HEK293 (cell line): ENCODE measurements around the gene CEP112.

Source experiments
- CTCF ChIA-PET: fragments of 350-600 bp; formaldehyde crosslinking; extraction: SDS; loops from one replicate; lab custom pipeline; 2021; ENCODE audit warnings: antibody characterized with exemption; lab: Yijun Ruan, JAX
- POLR2A ChIA-PET: fragments of 300-600 bp; formaldehyde crosslinking; extraction: SDS; loops from one replicate; lab custom pipeline; 2020; ENCODE audit warnings: antibody characterized with exemption, inconsistent platforms; lab: Yijun Ruan, JAX
- H3K27ac ChIP-seq: fragments of 200-500 bp; sonication (Bioruptor generic); 2 replicates; pipeline ENCODE4 v1.5.1; 2014; ENCODE audit warnings: low read depth, low read length, control low read depth, inconsistent platforms; ENCODE audit errors: extremely low read depth
- H3K36me3 ChIP-seq, 2 experiments: fragments of 200-500 bp in 1 of 2; sonication (Bioruptor generic) in 1 of 2; 1 replicate in 1 of 2; 2 replicates in 1 of 2; pipeline ENCODE4 v1.5.1; 2014 to 2017; ENCODE audit warnings: inconsistent platforms in 2 of 2, low read length in 2 of 2; ENCODE audit not compliant: control insufficient read depth in 2 of 2, insufficient read depth in 1 of 2
- H3K4me1 ChIP-seq: fragments of 200-500 bp; sonication (Bioruptor generic); 2 replicates; pipeline ENCODE4 v1.5.1; 2014; ENCODE audit warnings: mild to moderate bottlenecking, low read length, inconsistent platforms; ENCODE audit not compliant: control insufficient read depth, insufficient read depth
- H3K4me3 ChIP-seq: 2 replicates; pipeline ENCODE4 v1.5.1; 2011; ENCODE audit warnings: low read depth, mild to moderate bottlenecking, control low read depth, low read length, moderate library complexity
- H3K9me3 ChIP-seq: fragments of 200-500 bp; sonication (Bioruptor generic); 2 replicates; pipeline ENCODE4 v1.5.1; 2014; ENCODE audit warnings: low read depth, low read length, inconsistent platforms; ENCODE audit not compliant: control insufficient read depth, insufficient read depth
- GLIS1 ChIP-seq: fragments of 450-650 bp; formaldehyde crosslinking; IDR thresholded peaks from 2 replicates; pipeline ENCODE4 v1.5.1; 2016; ENCODE audit warnings: missing biosample characterization, missing genetic modification characterization
- PRDM1 ChIP-seq: fragments of 450-650 bp; formaldehyde crosslinking; IDR thresholded peaks from 2 replicates; pipeline ENCODE4; 2016; ENCODE audit warnings: missing biosample characterization, missing genetic modification characterization
- RBAK ChIP-seq: fragments of 450-650 bp; formaldehyde crosslinking; IDR thresholded peaks from 2 replicates; pipeline ENCODE4 v1.5.1; 2016; ENCODE audit warnings: missing biosample characterization, missing genetic modification characterization
- ZFP41 ChIP-seq: fragments of 450-650 bp; formaldehyde crosslinking; IDR thresholded peaks from 2 replicates; pipeline ENCODE4 v1.5.1; 2016; ENCODE audit warnings: missing biosample characterization, missing genetic modification characterization, borderline replicate concordance
- ZNF121 ChIP-seq: fragments of 450-650 bp; formaldehyde crosslinking; IDR thresholded peaks from 2 replicates; pipeline ENCODE4 v1.5.1; 2016; ENCODE audit warnings: missing biosample characterization, missing genetic modification characterization
- ZNF366 ChIP-seq: fragments of 450-650 bp; formaldehyde crosslinking; conservative IDR thresholded peaks from 2 replicates; pipeline ENCODE4 v1.5.1; 2016; ENCODE audit warnings: missing biosample characterization, missing genetic modification characterization
- ZNF530 ChIP-seq: fragments of 450-650 bp; formaldehyde crosslinking; IDR thresholded peaks from 2 replicates; pipeline ENCODE4 v1.5.1; 2016; ENCODE audit warnings: low read depth, missing biosample characterization, missing genetic modification characterization
- ZNF610 ChIP-seq: fragments of 450-650 bp; formaldehyde crosslinking; IDR thresholded peaks from 2 replicates; pipeline ENCODE4 v1.5.1; 2016; ENCODE audit warnings: missing biosample characterization, missing genetic modification characterization, borderline replicate concordance
- ZNF621 ChIP-seq: fragments of 450-650 bp; formaldehyde crosslinking; IDR thresholded peaks from 2 replicates; pipeline ENCODE4 v1.5.1; 2017; ENCODE audit warnings: missing biosample characterization, missing genetic modification characterization
- ZNF660 ChIP-seq: fragments of 450-650 bp; IDR thresholded peaks from 2 replicates; pipeline ENCODE4 v1.5.1; 2018; ENCODE audit warnings: missing biosample characterization, mild to moderate bottlenecking, missing genetic modification characterization
- ZSCAN16 ChIP-seq: fragments of 450-650 bp; formaldehyde crosslinking; IDR thresholded peaks from 2 replicates; pipeline ENCODE4 v1.5.1; 2016; ENCODE audit warnings: missing biosample characterization, missing genetic modification characterization
- TF ChIP-seq, protein P1 (sequence below): fragments of 450-650 bp; formaldehyde crosslinking; IDR thresholded peaks from 2 replicates; pipeline ENCODE4 v1.5.1; 2016; ENCODE audit warnings: missing biosample characterization, missing genetic modification characterization, borderline replicate concordance
- TF ChIP-seq, protein P2 (sequence below): fragments of 450-650 bp; formaldehyde crosslinking; IDR thresholded peaks from 2 replicates; pipeline ENCODE4 v1.5.1; 2017; ENCODE audit warnings: missing biosample characterization, mild to moderate bottlenecking, missing genetic modification characterization, moderate library complexity
- TF ChIP-seq, protein P3 (sequence below): IDR thresholded peaks from 2 replicates; pipeline ENCODE4 v1.6.1; 2011; ENCODE audit warnings: mild to moderate bottlenecking, low read depth, low read length, borderline replicate concordance
- TF ChIP-seq, protein P4 (sequence below): sonication (generic); formaldehyde crosslinking; IDR thresholded peaks from 2 replicates; pipeline ENCODE4 v1.8.1; 2022; ENCODE audit warnings: mild to moderate bottlenecking, moderate library complexity, missing genetic modification reagents
- TF ChIP-seq, protein P5 (sequence below): fragments of 450-650 bp; formaldehyde crosslinking; IDR thresholded peaks from 2 replicates; pipeline ENCODE4 v1.5.1; 2016; ENCODE audit warnings: missing biosample characterization, missing genetic modification characterization, borderline replicate concordance
- TF ChIP-seq, protein P6 (sequence below): fragments of 450-650 bp; formaldehyde crosslinking; IDR thresholded peaks from 2 replicates; pipeline ENCODE4 v1.5.1; 2016; ENCODE audit warnings: missing biosample characterization, missing genetic modification characterization

CEP112 gene

DNA sequence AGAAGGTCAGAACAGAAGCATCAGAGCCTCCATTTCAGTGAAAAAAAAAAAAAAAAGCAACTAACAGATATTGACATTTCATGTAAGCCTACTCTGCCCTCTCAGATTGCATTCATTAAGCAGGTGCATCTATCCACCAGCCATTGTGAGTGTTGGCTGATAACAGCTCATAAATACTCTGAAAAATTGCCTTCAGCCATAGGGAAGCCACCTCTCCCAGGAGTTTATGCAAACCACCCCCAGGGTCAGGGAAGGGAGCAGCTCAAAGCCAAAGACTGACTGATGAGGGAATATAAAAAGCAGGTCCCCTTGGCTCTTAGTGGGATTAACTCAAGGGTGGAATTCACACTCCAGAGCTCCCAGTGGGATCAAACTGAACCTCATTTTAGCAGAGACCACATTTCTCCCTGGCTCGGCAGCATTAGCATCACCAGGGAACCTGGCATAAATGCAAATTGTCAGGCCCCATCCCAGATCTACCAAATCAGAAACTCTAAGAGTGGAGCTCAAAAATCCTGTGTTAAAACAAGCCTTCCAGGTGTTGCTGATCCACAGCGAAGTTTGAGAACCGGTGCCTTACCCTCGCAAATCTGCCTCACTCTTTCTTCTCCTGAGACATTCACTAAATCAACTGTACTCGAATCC lies 23.1 kb upstream of the CEP112 start:
- H3K27ac ChIP-seq, result no peak overlapping the region
- POLR2A ChIA-PET, result no interaction called here
- CTCF ChIA-PET, result interaction anchor here (0.6 to 3.8 kb wide), 4 partner anchors 15 to 1796 kb away, joined by 3 to 27 read pairs (median 4); no protein-coding TSS in a partner anchor
- H3K9me3 ChIP-seq, result no peaks in the 10 kb centered on the region
- no peak overlapping the region for H3K4me3 ChIP-seq
- peak; percentile 31; the same call in 1 of the 2 replicates for TF ChIP-seq GLIS1
- TF ChIP-seq, protein P1, sequence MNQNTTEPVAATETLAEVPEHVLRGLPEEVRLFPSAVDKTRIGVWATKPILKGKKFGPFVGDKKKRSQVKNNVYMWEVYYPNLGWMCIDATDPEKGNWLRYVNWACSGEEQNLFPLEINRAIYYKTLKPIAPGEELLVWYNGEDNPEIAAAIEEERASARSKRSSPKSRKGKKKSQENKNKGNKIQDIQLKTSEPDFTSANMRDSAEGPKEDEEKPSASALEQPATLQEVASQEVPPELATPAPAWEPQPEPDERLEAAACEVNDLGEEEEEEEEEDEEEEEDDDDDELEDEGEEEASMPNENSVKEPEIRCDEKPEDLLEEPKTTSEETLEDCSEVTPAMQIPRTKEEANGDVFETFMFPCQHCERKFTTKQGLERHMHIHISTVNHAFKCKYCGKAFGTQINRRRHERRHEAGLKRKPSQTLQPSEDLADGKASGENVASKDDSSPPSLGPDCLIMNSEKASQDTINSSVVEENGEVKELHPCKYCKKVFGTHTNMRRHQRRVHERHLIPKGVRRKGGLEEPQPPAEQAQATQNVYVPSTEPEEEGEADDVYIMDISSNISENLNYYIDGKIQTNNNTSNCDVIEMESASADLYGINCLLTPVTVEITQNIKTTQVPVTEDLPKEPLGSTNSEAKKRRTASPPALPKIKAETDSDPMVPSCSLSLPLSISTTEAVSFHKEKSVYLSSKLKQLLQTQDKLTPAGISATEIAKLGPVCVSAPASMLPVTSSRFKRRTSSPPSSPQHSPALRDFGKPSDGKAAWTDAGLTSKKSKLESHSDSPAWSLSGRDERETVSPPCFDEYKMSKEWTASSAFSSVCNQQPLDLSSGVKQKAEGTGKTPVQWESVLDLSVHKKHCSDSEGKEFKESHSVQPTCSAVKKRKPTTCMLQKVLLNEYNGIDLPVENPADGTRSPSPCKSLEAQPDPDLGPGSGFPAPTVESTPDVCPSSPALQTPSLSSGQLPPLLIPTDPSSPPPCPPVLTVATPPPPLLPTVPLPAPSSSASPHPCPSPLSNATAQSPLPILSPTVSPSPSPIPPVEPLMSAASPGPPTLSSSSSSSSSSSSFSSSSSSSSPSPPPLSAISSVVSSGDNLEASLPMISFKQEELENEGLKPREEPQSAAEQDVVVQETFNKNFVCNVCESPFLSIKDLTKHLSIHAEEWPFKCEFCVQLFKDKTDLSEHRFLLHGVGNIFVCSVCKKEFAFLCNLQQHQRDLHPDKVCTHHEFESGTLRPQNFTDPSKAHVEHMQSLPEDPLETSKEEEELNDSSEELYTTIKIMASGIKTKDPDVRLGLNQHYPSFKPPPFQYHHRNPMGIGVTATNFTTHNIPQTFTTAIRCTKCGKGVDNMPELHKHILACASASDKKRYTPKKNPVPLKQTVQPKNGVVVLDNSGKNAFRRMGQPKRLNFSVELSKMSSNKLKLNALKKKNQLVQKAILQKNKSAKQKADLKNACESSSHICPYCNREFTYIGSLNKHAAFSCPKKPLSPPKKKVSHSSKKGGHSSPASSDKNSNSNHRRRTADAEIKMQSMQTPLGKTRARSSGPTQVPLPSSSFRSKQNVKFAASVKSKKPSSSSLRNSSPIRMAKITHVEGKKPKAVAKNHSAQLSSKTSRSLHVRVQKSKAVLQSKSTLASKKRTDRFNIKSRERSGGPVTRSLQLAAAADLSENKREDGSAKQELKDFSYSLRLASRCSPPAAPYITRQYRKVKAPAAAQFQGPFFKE (tag by site-specific recombination), result no peak
- no peaks in the 10 kb centered on the region for H3K4me1 ChIP-seq
- H3K36me3 ChIP-seq, result no peaks in the 10 kb centered on the region

DNA sequence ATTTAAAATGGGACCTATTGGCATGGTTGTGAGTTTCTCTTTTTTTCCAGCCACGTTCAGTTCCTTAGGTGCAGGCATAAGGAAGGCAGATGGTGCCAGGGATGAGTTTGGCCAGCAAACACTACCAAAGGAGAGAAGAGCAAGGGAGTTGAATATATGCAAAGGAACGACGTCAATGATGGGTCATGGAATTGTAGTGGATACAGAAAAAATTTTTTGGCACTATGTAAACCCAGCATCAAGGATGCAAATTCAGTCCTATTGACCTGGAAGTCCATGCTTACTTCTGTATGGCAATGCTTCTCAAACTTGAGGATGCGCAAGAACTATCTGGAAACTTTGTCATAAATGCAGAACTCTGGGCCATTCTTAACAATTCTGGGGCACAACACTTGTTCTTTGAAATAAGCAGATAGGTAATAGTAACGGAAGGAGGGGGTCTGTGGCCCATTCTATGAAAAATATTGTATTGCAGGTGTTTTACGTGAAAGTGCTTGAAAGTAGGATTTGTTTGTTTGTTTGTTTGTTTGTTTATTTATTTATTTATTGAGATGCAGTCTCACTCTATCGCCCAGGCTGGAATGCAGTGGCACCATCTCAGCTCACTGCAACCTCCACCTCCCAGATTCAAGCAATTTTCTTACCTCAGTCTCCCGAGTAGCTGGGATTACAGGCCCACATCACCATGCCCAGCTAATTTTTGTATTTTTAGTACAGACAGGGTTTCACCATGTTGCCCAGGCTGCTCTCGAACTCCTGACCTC lies 19.3 kb upstream of the CEP112 start:
- Histone ChIP-seq H3K36me3 (no peaks in the 10 kb centered on the region), H3K4me3 (no peak overlapping the region), H3K27ac (no peak overlapping the region), H3K4me1 (no peaks in the 10 kb centered on the region), H3K9me3 (no peaks in the 10 kb centered on the region)
- POLR2A ChIA-PET, result no interaction called here
- CTCF ChIA-PET, result interaction anchor here (1.6 to 3.8 kb wide), 2 partner anchors 11 to 43 kb away, joined by 4 to 27 read pairs; no protein-coding TSS in a partner anchor
- TF ChIP-seq ZNF121 (tag by site-specific recombination) (no peak), ZSCAN16 (tag by site-specific recombination) (no peak), ZNF660 (no peak), RBAK (tag by site-specific recombination) (no peak), ZNF530 (no peak), ZNF621 (no peak), PRDM1 (no peak), ZNF366 (no peak), ZFP41 (tag by site-specific recombination) (no peak), ZNF610 (tag by site-specific recombination) (no peak)
- TF ChIP-seq, protein P2, sequence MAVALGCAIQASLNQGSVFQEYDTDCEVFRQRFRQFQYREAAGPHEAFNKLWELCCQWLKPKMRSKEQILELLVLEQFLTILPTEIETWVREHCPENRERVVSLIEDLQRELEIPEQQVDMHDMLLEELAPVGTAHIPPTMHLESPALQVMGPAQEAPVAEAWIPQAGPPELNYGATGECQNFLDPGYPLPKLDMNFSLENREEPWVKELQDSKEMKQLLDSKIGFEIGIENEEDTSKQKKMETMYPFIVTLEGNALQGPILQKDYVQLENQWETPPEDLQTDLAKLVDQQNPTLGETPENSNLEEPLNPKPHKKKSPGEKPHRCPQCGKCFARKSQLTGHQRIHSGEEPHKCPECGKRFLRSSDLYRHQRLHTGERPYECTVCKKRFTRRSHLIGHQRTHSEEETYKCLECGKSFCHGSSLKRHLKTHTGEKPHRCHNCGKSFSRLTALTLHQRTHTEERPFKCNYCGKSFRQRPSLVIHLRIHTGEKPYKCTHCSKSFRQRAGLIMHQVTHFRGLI, result no peak
- TF ChIP-seq, protein P3, sequence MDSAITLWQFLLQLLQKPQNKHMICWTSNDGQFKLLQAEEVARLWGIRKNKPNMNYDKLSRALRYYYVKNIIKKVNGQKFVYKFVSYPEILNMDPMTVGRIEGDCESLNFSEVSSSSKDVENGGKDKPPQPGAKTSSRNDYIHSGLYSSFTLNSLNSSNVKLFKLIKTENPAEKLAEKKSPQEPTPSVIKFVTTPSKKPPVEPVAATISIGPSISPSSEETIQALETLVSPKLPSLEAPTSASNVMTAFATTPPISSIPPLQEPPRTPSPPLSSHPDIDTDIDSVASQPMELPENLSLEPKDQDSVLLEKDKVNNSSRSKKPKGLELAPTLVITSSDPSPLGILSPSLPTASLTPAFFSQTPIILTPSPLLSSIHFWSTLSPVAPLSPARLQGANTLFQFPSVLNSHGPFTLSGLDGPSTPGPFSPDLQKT, result no peak
- TF ChIP-seq, protein P4, sequence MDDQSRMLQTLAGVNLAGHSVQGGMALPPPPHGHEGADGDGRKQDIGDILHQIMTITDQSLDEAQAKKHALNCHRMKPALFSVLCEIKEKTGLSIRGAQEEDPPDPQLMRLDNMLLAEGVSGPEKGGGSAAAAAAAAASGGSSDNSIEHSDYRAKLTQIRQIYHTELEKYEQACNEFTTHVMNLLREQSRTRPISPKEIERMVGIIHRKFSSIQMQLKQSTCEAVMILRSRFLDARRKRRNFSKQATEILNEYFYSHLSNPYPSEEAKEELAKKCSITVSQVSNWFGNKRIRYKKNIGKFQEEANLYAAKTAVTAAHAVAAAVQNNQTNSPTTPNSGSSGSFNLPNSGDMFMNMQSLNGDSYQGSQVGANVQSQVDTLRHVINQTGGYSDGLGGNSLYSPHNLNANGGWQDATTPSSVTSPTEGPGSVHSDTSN (CRISPR knock-in tag), result no peak
- TF ChIP-seq, protein P5, sequence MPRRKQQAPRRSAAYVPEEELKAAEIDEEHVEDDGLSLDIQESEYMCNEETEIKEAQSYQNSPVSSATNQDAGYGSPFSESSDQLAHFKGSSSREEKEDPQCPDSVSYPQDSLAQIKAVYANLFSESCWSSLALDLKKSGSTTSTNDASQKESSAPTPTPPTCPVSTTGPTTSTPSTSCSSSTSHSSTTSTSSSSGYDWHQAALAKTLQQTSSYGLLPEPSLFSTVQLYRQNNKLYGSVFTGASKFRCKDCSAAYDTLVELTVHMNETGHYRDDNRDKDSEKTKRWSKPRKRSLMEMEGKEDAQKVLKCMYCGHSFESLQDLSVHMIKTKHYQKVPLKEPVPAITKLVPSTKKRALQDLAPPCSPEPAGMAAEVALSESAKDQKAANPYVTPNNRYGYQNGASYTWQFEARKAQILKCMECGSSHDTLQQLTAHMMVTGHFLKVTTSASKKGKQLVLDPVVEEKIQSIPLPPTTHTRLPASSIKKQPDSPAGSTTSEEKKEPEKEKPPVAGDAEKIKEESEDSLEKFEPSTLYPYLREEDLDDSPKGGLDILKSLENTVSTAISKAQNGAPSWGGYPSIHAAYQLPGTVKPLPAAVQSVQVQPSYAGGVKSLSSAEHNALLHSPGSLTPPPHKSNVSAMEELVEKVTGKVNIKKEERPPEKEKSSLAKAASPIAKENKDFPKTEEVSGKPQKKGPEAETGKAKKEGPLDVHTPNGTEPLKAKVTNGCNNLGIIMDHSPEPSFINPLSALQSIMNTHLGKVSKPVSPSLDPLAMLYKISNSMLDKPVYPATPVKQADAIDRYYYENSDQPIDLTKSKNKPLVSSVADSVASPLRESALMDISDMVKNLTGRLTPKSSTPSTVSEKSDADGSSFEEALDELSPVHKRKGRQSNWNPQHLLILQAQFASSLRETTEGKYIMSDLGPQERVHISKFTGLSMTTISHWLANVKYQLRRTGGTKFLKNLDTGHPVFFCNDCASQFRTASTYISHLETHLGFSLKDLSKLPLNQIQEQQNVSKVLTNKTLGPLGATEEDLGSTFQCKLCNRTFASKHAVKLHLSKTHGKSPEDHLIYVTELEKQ (tag by site-specific recombination), result no peak
- TF ChIP-seq, protein P6, sequence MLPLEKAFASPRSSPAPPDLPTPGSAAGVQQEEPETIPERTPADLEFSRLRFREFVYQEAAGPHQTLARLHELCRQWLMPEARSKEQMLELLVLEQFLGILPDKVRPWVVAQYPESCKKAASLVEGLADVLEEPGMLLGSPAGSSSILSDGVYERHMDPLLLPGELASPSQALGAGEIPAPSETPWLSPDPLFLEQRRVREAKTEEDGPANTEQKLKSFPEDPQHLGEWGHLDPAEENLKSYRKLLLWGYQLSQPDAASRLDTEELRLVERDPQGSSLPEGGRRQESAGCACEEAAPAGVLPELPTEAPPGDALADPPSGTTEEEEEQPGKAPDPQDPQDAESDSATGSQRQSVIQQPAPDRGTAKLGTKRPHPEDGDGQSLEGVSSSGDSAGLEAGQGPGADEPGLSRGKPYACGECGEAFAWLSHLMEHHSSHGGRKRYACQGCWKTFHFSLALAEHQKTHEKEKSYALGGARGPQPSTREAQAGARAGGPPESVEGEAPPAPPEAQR, result no peak
